SK-N-SH treated with all-trans-retinoic acid at 6 μM for 48 hours (cell line): ENCODE data around the gene CREBRF.

Experiments
- ATAC-seq: fragments of 200-7000 bp; cut with Tn5 transposase; 3 replicates; pipeline ENCODE4 v1.9.1; 2020; ENCODE audit warnings: mild to moderate bottlenecking, moderate library complexity
- BACH2 ChIP-seq: fragments of 250-450 bp; sonication (Bioruptor Pico); IDR thresholded peaks from 2 replicates; pipeline ENCODE4 v1.9.0; 2021; ENCODE audit warnings: mild to moderate bottlenecking, borderline replicate concordance
- CREB5 ChIP-seq: fragments of 250-450 bp; sonication (Bioruptor Pico); IDR thresholded peaks from 2 replicates; pipeline ENCODE4 v1.5.1; 2020; ENCODE audit warnings: low read depth, mild to moderate bottlenecking, moderate library complexity
- ISL1 ChIP-seq: fragments of 250-450 bp; sonication (Bioruptor Pico); IDR thresholded peaks from 2 replicates; pipeline ENCODE4 v2.1.2; 2022; ENCODE audit warnings: mild to moderate bottlenecking, moderate library complexity
- OSR1 ChIP-seq: fragments of 250-450 bp; sonication (Bioruptor Pico); IDR thresholded peaks from 2 replicates; pipeline ENCODE4 v1.8.0; 2022; ENCODE audit warnings: moderate library complexity, mild to moderate bottlenecking, inconsistent platforms
- TOX ChIP-seq: fragments of 250-450 bp; sonication (Bioruptor Pico); IDR thresholded peaks from 2 replicates; pipeline ENCODE4 v1.8.0; 2021; ENCODE audit warnings: mild to moderate bottlenecking, moderate library complexity, borderline replicate concordance
- TSHZ2 ChIP-seq: fragments of 250-450 bp; sonication (Bioruptor Pico); IDR thresholded peaks from 2 replicates; pipeline ENCODE4 v1.5.0; 2020; ENCODE audit warnings: mild to moderate bottlenecking, moderate library complexity
- ZFP30 ChIP-seq: fragments of 450-650 bp; formaldehyde crosslinking; IDR thresholded peaks from 2 replicates; pipeline ENCODE4 v1.5.0; 2022; ENCODE audit warnings: mild to moderate bottlenecking, moderate library complexity
- ZNF565 ChIP-seq: fragments of 450-650 bp; formaldehyde crosslinking; conservative IDR thresholded peaks from 2 replicates; pipeline ENCODE4 v1.5.0; 2020; ENCODE audit warnings: low read depth, mild to moderate bottlenecking, moderate library complexity
- ZNF8 ChIP-seq: fragments of 450-650 bp; formaldehyde crosslinking; IDR thresholded peaks from 2 replicates; pipeline ENCODE4 v1.5.0; 2020; ENCODE audit warnings: mild to moderate bottlenecking, moderate library complexity
- TF ChIP-seq, protein P1 (sequence below): fragments of 250-450 bp; sonication (Bioruptor Pico); IDR thresholded peaks from 2 replicates; pipeline ENCODE4 v1.8.0; 2021; ENCODE audit warnings: low read depth, mild to moderate bottlenecking, moderate library complexity, borderline replicate concordance
- TF ChIP-seq, protein P2 (sequence below): fragments of 250-450 bp; sonication (Bioruptor Pico); IDR thresholded peaks from 2 replicates; pipeline ENCODE4 v1.5.1; 2021; ENCODE audit warnings: mild to moderate bottlenecking, moderate library complexity

Gene CREBRF

DNA sequence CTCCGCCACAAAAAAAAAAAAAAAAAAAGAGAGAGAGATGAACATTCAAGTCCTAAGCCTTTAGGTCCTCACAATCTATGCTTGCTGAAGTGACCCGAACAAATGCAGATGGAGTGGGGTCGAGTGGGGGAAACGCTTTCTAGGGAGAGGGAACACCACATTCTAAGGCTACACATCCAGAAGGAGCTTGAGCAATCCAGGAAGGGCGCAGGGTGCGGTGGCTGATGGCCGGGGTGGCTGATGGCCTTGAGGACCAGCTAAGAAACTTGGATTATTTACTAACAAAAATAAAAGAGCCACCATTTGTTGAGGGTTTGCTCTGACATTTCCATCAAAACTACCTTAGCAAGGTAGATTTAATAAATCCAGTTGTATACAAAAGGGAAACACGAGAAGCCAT, 87.4 kb downstream of the CREBRF start (continued):
- TF ChIP-seq, protein P1, sequence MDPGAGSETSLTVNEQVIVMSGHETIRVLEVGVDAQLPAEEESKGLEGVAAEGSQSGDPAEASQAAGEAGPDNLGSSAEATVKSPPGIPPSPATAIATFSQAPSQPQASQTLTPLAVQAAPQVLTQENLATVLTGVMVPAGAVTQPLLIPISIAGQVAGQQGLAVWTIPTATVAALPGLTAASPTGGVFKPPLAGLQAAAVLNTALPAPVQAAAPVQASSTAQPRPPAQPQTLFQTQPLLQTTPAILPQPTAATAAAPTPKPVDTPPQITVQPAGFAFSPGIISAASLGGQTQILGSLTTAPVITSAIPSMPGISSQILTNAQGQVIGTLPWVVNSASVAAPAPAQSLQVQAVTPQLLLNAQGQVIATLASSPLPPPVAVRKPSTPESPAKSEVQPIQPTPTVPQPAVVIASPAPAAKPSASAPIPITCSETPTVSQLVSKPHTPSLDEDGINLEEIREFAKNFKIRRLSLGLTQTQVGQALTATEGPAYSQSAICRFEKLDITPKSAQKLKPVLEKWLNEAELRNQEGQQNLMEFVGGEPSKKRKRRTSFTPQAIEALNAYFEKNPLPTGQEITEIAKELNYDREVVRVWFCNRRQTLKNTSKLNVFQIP: no peak
- TF ChIP-seq BACH2 (CRISPR knock-in tag) (no peak), ZFP30 (CRISPR knock-in tag) (no peak), TSHZ2 (no peak)

DNA sequence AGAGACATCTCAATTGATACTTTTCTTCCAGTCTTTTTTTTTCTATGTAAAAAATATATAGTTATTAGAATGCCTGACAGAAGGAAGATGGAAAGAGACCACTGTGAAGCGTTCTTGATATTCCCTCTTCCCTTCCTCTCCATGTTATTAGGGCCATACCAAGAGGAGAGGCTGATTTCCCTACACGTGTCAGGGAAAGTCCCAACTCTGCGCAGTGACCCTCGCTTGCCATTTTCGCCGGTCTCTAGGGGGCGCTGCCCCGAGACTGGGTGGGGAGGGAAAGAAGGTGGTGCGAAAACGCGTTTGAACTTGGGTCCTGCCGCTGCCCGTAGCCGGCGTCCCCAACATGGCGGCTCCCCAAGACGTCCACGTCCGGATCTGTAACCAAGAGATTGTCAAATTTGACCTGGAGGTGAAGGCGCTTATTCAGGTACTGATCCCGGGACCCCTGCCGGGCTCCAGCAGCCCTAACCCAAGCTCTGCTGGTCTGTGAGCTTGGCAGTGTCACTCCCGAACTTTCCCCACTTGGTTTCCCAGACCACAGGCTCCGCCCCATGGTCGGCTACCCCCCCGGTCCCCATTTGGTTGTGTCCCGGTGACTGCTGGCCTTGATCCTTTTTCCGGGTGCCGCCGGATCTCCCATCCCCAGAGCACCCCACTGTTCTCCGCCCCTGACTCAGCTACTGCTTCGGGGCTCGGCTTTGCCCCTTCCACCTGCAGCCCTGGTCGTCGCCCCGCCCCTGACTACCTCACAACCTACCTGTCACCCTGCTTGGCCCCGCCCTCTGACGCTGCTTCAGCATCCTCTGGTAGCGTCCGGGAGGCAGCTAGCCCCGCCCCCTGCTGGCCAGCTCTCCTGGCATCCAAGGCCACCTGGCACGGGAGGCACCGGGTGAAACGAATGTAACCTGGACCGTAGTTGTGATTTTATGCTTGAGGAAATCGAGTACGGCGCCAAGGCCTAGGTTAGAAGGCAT, 88.3 kb downstream of the CREBRF start, which contains the start of gene BNIP1:
BNIP1 (plus strand) TSS at position 332 of the 977 bp plus-strand sequence; CDS start at position 347, 15 bp downstream.
- ATAC-seq: peak; percentile 94
- TF ChIP-seq ZNF565 (no peak), TSHZ2 (0 out of 2 replicates have a peak, but pooled peaks have one; percentile 29)
- TF ChIP-seq, protein P1: peak; percentile 87; the same call in 1 of the 2 replicates

- no peak for ATAC-seq
- TF ChIP-seq, protein P2, sequence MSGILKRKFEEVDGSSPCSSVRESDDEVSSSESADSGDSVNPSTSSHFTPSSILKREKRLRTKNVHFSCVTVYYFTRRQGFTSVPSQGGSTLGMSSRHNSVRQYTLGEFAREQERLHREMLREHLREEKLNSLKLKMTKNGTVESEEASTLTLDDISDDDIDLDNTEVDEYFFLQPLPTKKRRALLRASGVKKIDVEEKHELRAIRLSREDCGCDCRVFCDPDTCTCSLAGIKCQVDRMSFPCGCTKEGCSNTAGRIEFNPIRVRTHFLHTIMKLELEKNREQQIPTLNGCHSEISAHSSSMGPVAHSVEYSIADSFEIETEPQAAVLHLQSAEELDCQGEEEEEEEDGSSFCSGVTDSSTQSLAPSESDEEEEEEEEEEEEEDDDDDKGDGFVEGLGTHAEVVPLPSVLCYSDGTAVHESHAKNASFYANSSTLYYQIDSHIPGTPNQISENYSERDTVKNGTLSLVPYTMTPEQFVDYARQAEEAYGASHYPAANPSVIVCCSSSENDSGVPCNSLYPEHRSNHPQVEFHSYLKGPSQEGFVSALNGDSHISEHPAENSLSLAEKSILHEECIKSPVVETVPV (CRISPR knock-in tag): no peak
- TF ChIP-seq OSR1 (no peak), CREB5 (CRISPR knock-in tag) (no peak), ZNF8 (CRISPR knock-in tag) (no peak), TOX (CRISPR knock-in tag) (no peak), TSHZ2 (no peak), BACH2 (CRISPR knock-in tag) (no peak), ZFP30 (CRISPR knock-in tag) (no peak), ISL1 (CRISPR knock-in tag) (no peak), ZNF565 (no peak)
- TF ChIP-seq, protein P1: no peak
Observed at GRCh38 chr5:173148354-173148753, 92.2 kb downstream of the CREBRF start.
